T-helper 2 cell (primary cell): Measurements from ENCODE around the gene FSD1.

ENCODE experiments used
- DNase-seq, 5 experiments: peaks; one replicate each; pipeline versions ENCODE4 v3.0.0 to v3.0.0-alpha.2; 2012 to 2022

The FSD1 gene

GRCh38 chr19:4365791-4366665 is 61.6 kb downstream of the FSD1 start:
- DNase-seq: no peak

- no peak for DNase-seq
These were observed 62.4 kb downstream of the FSD1 start for GRCh38 chr19:4366666-4367335.

GRCh38 chr19:4367336-4367723 is 62.9 kb downstream of the FSD1 start:
- DNase-seq: no peak

GRCh38 chr19:4367781-4368127 is 63.4 kb downstream of the FSD1 start:
- DNase-seq: no peak

GRCh38 chr19:4368128-4368820 is 63.9 kb downstream of the FSD1 start:
- DNase-seq: no peak

GRCh38 chr19:4369109-4369887 is 64.9 kb downstream of the FSD1 start:
- peak; percentile 27 to 87 (median 67) for DNase-seq

- DNase-seq: peak; percentile 36 to 86 (median 65)
These were observed 65.5 kb downstream of the FSD1 start for GRCh38 chr19:4369888-4370260.

GRCh38 chr19:4370418-4371041 is 66.1 kb downstream of the FSD1 start:
- no peak for DNase-seq

- no peak for DNase-seq
These were observed 67.1 kb downstream of the FSD1 start for GRCh38 chr19:4371247-4372164.

- DNase-seq: no peak
These were observed 68.0 kb downstream of the FSD1 start for GRCh38 chr19:4372165-4373012.

- DNase-seq: no peak
These were observed 68.6 kb downstream of the FSD1 start for GRCh38 chr19:4373013-4373367.
